HEK293T (cell line): ENCODE measurements around the gene SLC4A8.
"Not testable (repeated sequence)": the region's sequence is repeated elsewhere in the genome, so short reads cannot be mapped to it uniquely, and the experiment has no call there.

Experiments used
- ARNT ChIP-seq: fragments of 450-650 bp; IDR thresholded peaks from 2 replicates; pipeline ENCODE4 v1.6.1; 2017; ENCODE audit warnings: mild to moderate bottlenecking
- BHLHE40 ChIP-seq: fragments of 450-650 bp; IDR thresholded peaks from 2 replicates; pipeline ENCODE4 v1.6.1; 2016; ENCODE audit warnings: mild to moderate bottlenecking, moderate library complexity, borderline replicate concordance
- CTBP1 ChIP-seq: fragments of 450-650 bp; IDR thresholded peaks from 2 replicates; pipeline ENCODE4 v1.6.1; 2016; ENCODE audit warnings: borderline replicate concordance
- ELF4 ChIP-seq: fragments of 450-650 bp; IDR thresholded peaks from 2 replicates; pipeline ENCODE4 v1.6.1; 2017; ENCODE audit warnings: antibody characterized with exemption
- FOXA1 ChIP-seq: fragments of 450-650 bp; IDR thresholded peaks from 2 replicates; pipeline ENCODE4 v1.6.1; 2016; ENCODE audit warnings: mild to moderate bottlenecking
- FOXK2 ChIP-seq: fragments of 450-650 bp; IDR thresholded peaks from 2 replicates; pipeline ENCODE4 v1.6.1; 2016; ENCODE audit warnings: mild to moderate bottlenecking
- FOXM1 ChIP-seq: fragments of 450-650 bp; IDR thresholded peaks from 2 replicates; pipeline ENCODE4 v1.6.1; 2017; ENCODE audit warnings: mild to moderate bottlenecking, borderline replicate concordance
- HDGF ChIP-seq: fragments of 450-650 bp; IDR thresholded peaks from 2 replicates; pipeline ENCODE4 v1.6.1; 2017; ENCODE audit warnings: antibody characterized with exemption, borderline replicate concordance
- LEF1 ChIP-seq: fragments of 450-650 bp; IDR thresholded peaks from 2 replicates; pipeline ENCODE4 v1.6.1; 2017; ENCODE audit warnings: mild to moderate bottlenecking, borderline replicate concordance
- PKNOX1 ChIP-seq: fragments of 450-650 bp; IDR thresholded peaks from 2 replicates; pipeline ENCODE4 v1.6.1; 2016
- SP1 ChIP-seq: fragments of 450-650 bp; IDR thresholded peaks from 2 replicates; pipeline ENCODE4 v1.6.1; 2017
- SUZ12 ChIP-seq: fragments of 450-650 bp; IDR thresholded peaks from 2 replicates; pipeline ENCODE4 v1.6.1; 2016; ENCODE audit warnings: mild to moderate bottlenecking
- TARDBP ChIP-seq: fragments of 450-650 bp; IDR thresholded peaks from 2 replicates; pipeline ENCODE4 v1.6.1; 2016
- ZNF384 ChIP-seq: fragments of 450-650 bp; IDR thresholded peaks from 2 replicates; pipeline ENCODE4 v1.6.1; 2016

GRCh38 chr12:51454016-51454415 lies 29.4 kb downstream of the SLC4A8 start:
- not testable (repeated sequence) for TF ChIP-seq PKNOX1, HDGF, CTBP1, FOXK2, SUZ12, FOXM1, LEF1, BHLHE40, ELF4, TARDBP, ZNF384, FOXA1, ARNT, SP1
